Astrocyte (in vitro differentiated cells and primary cell): Measurements from ENCODE around the gene GJD3. TPM values are rescaled to one million over a fixed set of nuclear protein-coding genes. Genes with fewer than 3 reads are reported as not detected.

ENCODE experiments used
- DNase-seq: peaks from one replicate; pipeline ENCODE4 v3.0.0-alpha.2; 2010; ENCODE audit warnings: low read depth
- FAIRE-seq: peaks from 2 replicates; lab custom pipeline; 2011; peaks lifted over from hg19 to GRCh38; lab: Jason Lieb, UNC
- H2AFZ ChIP-seq: 2 replicates; pipeline ENCODE4 v1.6.0; 2012; ENCODE audit warnings: low read depth, low read length, inconsistent platforms
- H3K27ac ChIP-seq: 2 replicates; pipeline ENCODE4 v1.5.1; 2011; ENCODE audit warnings: low read depth, low read length, inconsistent platforms
- H3K27me3 ChIP-seq: 2 replicates; pipeline ENCODE4 v1.6.0; 2011; ENCODE audit warnings: low read length, inconsistent platforms; ENCODE audit not compliant: insufficient read depth
- H3K36me3 ChIP-seq: 2 replicates; pipeline ENCODE4 v1.5.1; 2011; ENCODE audit warnings: low read length, inconsistent platforms; ENCODE audit not compliant: insufficient read depth
- H3K4me1 ChIP-seq: 2 replicates; pipeline ENCODE4 v1.5.1; 2011; ENCODE audit warnings: low read length, inconsistent platforms; ENCODE audit not compliant: insufficient read depth
- H3K4me2 ChIP-seq: 2 replicates; pipeline ENCODE4 v1.6.0; 2012; ENCODE audit warnings: low read length, inconsistent platforms
- H3K4me3 ChIP-seq: 2 replicates; pipeline ENCODE4 v1.5.1; 2011; ENCODE audit warnings: low read depth, mild to moderate bottlenecking, low read length, inconsistent platforms; ENCODE audit not compliant: insufficient read depth
- H3K79me2 ChIP-seq: 2 replicates; pipeline ENCODE4 v1.6.0; 2012; ENCODE audit warnings: mild to moderate bottlenecking, low read length, inconsistent platforms; ENCODE audit not compliant: insufficient read depth
- H3K9ac ChIP-seq: 2 replicates; pipeline ENCODE4 v1.6.0; 2012; ENCODE audit warnings: mild to moderate bottlenecking, low read length, inconsistent platforms
- H3K9me3 ChIP-seq: 2 replicates; pipeline ENCODE4 v1.5.1; 2012; ENCODE audit warnings: low read depth, mild to moderate bottlenecking, low read length, inconsistent platforms; ENCODE audit not compliant: insufficient read depth
- H4K20me1 ChIP-seq: 2 replicates; pipeline ENCODE4 v1.6.0; 2012; ENCODE audit warnings: low read length, inconsistent platforms; ENCODE audit not compliant: insufficient read depth
- H3K27ac Mint-ChIP-seq: one replicate; pipeline ENCODE4 v1.8.0; 2021; ENCODE audit warnings: mild to moderate bottlenecking, mixed read lengths; ENCODE audit not compliant: unreplicated experiment
- H3K27me3 Mint-ChIP-seq: one replicate; pipeline ENCODE4 v1.8.0; 2021; ENCODE audit warnings: low read depth, mixed read lengths; ENCODE audit not compliant: unreplicated experiment
- H3K36me3 Mint-ChIP-seq: one replicate; pipeline ENCODE4 v1.8.0; 2021; ENCODE audit warnings: low read depth, mixed read lengths; ENCODE audit not compliant: unreplicated experiment
- H3K4me1 Mint-ChIP-seq: one replicate; pipeline ENCODE4 v1.8.0; 2021; ENCODE audit warnings: low read depth, mixed read lengths; ENCODE audit not compliant: unreplicated experiment
- H3K4me3 Mint-ChIP-seq: one replicate; pipeline ENCODE4 v1.8.0; 2021; ENCODE audit warnings: mild to moderate bottlenecking, moderate library complexity, mixed read lengths; ENCODE audit not compliant: unreplicated experiment
- H3K9me3 Mint-ChIP-seq: one replicate; pipeline ENCODE4 v1.8.0; 2021; ENCODE audit warnings: mild to moderate bottlenecking, mixed read lengths; ENCODE audit not compliant: unreplicated experiment
- CTCF ChIP-seq: IDR thresholded peaks from 2 replicates; pipeline ENCODE4 v1.5.1; 2011; ENCODE audit warnings: low read depth, mild to moderate bottlenecking, inconsistent platforms, low read length, moderate library complexity; ENCODE audit not compliant: insufficient read depth
- EZH2 ChIP-seq: IDR thresholded peaks from 2 replicates; pipeline ENCODE4 v1.6.1; 2012; ENCODE audit warnings: mild to moderate bottlenecking, low read length, inconsistent platforms; ENCODE audit not compliant: insufficient read depth
- total RNA-seq: library from RNA; stranded (reverse); gene quantifications from 2 replicates; pipeline ENCODE4 v1.2.1, GENCODE V29; 2021

Gene GJD3
- total RNA-seq, 1 donor from 2014 or later, result 0.43 TPM

- Histone ChIP-seq H2AFZ (no peak overlapping the region), H3K27ac (no peak overlapping the region), H3K4me2 (no peak overlapping the region), H3K36me3 (peaks cover 18% of the 10 kb centered on the region), H3K4me3 (no peak overlapping the region), H3K9ac (no peak overlapping the region), H4K20me1 (peaks cover 46% of the 10 kb centered on the region), H3K9me3 (no peaks in the 10 kb centered on the region), H3K4me1 (peaks cover 5% of the 10 kb centered on the region), H3K27me3 (no peaks in the 10 kb centered on the region), H3K79me2 (peaks cover 9% of the 10 kb centered on the region)
- H3K36me3 Mint-ChIP-seq, result peaks cover 11% of the 10 kb centered on the region
- no peak for FAIRE-seq
- no peaks in the 10 kb centered on the region for H3K9me3 Mint-ChIP-seq
- peaks cover 18% of the 10 kb centered on the region for H3K4me1 Mint-ChIP-seq
- H3K4me3 Mint-ChIP-seq, result no peak overlapping the region
- TF ChIP-seq EZH2 (no peak), CTCF (peak; percentile 53)
- no peak for DNase-seq
- peak overlapping the region; percentile 83 for H3K27ac Mint-ChIP-seq
- H3K27me3 Mint-ChIP-seq, result no peaks in the 10 kb centered on the region
Observed at GRCh38 chr17:40355123-40355803, 9.3 kb downstream of the GJD3 start.

GRCh38 chr17:40354221-40355122, 10.1 kb downstream of the GJD3 start:
- H3K79me2 ChIP-seq, result peaks cover 17% of the 10 kb centered on the region
- H3K4me3 ChIP-seq, result no peak overlapping the region
- Mint-ChIP-seq H3K4me1 (peaks cover 22% of the 10 kb centered on the region), H3K9me3 (no peaks in the 10 kb centered on the region), H3K27me3 (no peaks in the 10 kb centered on the region), H3K36me3 (peaks cover 15% of the 10 kb centered on the region), H3K27ac (no peak overlapping the region), H3K4me3 (no peak overlapping the region)
- no peak for FAIRE-seq
- H3K27ac ChIP-seq, result no peak overlapping the region
- no peaks in the 10 kb centered on the region for H3K9me3 ChIP-seq
- H4K20me1 ChIP-seq, result peaks cover 54% of the 10 kb centered on the region
- H3K9ac ChIP-seq, result no peak overlapping the region
- peaks cover 24% of the 10 kb centered on the region for H3K36me3 ChIP-seq
- TF ChIP-seq EZH2, result no peak
- no peak overlapping the region for H2AFZ ChIP-seq
- H3K4me2 ChIP-seq, result no peak overlapping the region
- H3K27me3 ChIP-seq, result no peaks in the 10 kb centered on the region
- peaks cover 13% of the 10 kb centered on the region for H3K4me1 ChIP-seq
- no peak for DNase-seq

GRCh38 chr17:40352779-40353394, 11.7 kb downstream of the GJD3 start:
- Histone ChIP-seq H4K20me1 (peaks cover 70% of the 10 kb centered on the region), H3K27ac (no peak overlapping the region), H3K9me3 (no peaks in the 10 kb centered on the region), H2AFZ (no peak overlapping the region), H3K4me3 (no peak overlapping the region), H3K9ac (no peak overlapping the region), H3K36me3 (peaks cover 25% of the 10 kb centered on the region), H3K79me2 (peaks cover 33% of the 10 kb centered on the region), H3K4me1 (peaks cover 29% of the 10 kb centered on the region), H3K4me2 (no peak overlapping the region), H3K27me3 (no peaks in the 10 kb centered on the region)
- FAIRE-seq, result no peak
- Mint-ChIP-seq H3K4me1 (peaks cover 34% of the 10 kb centered on the region), H3K36me3 (peaks cover 15% of the 10 kb centered on the region), H3K9me3 (no peaks in the 10 kb centered on the region), H3K27ac (peak overlapping the region; percentile 27), H3K4me3 (peak overlapping the region; percentile 24), H3K27me3 (no peaks in the 10 kb centered on the region)
- TF ChIP-seq CTCF (no peak), EZH2 (no peak)
- DNase-seq, result no peak
